GM19193 (cell line): ENCODE data around the gene DDX52.

Experiments
- POLR2A ChIP-seq: IDR thresholded peaks from 4 replicates; pipeline ENCODE4 v1.6.1; 2011; ENCODE audit not compliant: insufficient read depth, insufficient read length; ENCODE audit errors: extremely low read depth

Gene DDX52

DNA sequence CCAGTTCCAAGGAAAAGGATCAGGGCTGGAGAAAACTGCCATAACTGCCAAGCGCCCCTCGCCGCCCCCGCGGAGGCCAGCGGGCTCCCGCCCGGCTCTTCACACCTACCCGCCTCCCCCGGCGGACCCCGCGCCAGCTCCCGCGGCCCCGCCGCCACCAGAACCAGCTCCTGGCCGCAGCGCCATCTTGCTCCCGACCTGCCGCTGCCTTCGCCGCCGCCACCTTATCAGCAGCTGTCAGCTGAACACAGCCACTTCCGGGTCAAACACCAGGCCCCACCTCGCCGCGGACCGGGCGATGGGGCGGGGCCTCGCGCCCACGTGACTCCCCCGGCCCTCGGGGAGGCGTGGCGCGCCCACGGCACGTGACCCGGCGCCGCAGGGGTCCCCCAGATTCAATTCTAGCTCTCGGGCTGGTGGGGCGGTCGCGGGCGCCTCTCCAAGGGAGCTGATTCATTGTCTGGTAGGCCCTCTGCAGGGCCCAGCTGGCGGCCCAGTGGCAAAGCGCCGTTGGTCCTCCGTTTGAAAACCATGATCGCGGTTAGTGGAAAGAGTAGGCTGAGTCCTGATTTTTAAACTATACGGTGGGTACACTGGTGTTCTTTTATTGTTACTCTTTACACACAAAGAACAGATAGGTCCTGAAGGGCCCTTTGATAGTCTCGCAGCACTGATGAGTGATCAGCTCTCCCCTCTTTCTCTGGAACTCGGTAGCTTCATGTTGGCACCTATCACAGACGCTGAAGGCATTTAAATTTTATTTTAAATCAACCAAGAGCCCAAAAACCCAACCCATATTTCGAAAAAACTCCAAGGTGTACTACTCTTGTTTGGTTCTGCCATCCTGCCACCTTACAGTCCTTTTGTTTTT, 33.8 kb downstream of the DDX52 start, which contains the start of gene SYNRG:
SYNRG (minus strand) TSS at position 249 of the 871 bp plus-strand sequence; CDS start at position 186, 63 bp downstream.
- peak; percentile 96 for TF ChIP-seq POLR2A

DNA sequence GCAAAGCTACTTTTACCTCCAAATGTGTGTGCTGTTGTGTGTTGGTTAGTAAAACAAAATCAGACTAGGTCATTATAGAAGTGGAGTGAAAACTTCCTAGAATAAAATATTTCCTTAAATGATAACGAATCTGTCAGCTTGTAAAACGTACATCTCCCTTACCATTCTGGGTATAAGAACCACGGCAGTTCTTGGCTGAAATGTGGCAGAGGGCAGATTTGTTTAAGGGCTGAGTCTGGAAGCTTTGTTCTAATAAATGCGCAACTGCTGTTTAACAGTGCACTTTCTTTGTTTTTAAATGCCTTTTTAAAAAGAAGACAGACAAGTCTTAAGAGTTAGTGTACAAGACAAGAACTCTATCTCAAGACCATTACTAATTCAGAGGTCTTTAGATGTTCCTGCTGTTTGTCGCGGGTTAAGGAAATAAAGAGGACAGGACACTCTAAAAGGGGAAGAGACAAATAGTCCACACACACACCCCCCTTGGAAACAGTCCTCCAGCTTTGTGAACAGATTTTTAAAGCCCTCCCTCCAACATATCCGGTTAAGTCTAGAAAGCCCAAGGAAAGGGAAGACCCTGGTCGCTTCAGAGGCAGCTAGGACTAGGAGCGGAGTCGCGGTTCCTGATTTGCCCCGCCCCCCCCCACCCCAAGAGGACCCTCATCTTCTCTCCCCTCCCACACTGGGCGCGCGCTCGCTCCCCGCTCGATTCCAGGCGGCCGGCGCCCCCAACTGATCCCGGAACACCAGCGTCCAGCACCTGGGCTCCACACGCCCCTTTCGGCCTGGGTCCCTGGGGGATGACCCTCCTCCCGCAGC, 34.7 kb downstream of the DDX52 start:
- no peak for TF ChIP-seq POLR2A

DNA sequence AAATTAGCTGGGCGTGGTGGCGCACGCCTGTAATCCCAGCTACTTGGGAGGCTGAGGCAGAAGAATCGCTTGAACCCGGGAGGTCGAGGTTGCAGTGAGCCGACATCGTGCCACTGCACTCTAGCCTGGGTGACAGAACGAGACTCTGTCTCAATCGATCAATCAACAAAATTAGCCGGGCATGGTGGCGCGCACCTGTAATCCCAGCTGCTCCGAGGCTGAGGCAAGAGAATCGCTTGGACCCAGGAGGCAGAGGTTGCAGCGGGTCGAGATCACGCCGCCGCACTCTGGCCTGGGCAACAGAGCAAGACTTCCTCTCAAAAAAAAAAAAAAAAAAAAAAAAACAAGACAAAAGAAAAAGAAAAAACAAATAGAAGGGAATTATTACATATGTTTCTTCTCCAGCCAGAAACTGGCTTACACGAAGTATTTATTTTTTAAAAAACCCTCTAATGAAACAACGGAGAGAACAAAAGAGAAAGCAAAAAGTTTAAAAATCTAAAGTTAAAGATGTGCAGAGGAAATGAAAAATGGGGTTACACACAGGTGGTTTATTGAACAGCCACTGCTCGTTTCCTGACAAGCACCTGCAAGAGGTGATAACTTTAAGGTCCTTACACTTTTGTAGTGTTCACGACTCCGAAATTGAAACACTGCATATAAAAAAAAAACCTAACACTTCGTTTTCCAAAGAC, 35.5 kb downstream of the DDX52 start:
- no peak for TF ChIP-seq POLR2A

DNA sequence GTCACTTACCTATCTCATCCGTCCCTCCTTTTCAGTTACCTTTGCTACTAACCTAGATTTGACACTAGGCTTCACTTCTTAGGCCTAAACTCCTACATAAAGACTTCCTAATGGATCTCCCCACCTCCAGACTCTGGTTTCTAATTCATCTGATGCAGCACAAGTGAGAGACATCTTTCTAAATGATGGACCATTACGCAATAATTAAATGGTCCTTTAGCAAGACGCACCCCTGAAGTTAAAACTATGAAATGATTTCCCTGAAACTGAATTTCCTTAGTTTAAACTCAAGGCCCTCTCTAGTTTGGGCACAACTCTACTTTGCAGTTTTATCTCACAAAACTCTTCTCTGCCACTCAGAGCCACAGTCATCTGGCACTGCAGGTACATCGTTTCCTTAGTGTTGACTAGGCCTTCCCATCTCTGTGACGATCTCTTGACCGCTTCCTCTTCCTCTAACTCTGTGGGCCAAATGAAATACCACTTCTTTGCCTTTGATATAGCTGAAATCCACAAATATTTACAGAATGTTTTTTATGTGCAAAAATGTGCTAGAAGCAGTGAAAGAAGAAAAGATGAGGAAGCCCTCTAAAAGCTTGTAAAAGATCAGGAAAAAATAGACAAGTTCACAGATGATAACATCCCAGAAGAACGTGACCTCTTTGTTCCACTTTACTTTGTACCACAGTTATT, 37.3 kb downstream of the DDX52 start:
- TF ChIP-seq POLR2A: no peak

DNA sequence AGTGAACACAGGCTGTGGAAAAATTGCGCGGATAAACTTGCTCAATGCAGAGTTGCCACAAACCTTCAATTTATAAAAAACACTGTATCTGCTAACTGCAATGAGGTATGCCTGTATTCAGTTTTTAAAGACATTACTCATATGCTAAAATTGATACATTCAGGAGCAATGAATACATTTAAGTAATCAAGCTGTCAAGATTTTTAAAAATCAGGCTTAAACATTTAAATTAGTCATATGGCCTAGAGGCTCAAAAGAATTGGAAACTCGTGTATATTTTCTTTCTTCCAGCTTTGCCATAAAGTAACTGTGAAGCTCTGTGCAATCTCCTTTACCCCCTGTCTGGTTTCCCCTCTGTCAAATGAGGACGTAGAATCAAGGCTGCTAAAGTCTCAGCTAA, 38.2 kb downstream of the DDX52 start:
- TF ChIP-seq POLR2A: no peak

DNA sequence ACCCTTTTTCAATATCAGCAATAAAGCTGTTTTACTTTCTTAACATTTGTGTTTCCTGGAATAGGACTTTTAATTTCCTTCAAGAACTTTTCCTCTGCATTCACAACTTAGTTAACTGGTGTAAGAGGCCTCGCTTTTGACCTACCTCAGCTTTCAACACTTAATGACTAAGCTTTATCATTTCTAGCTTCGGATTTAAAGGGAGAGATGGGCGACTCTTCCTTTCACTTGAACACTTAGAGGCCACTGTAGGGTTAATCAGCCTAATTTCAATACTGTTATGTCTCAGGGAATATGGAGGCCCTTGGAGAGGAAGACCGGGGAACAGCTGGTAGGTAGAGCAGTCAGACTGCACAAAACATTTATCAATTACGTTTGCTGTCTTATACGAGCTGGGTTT, 38.7 kb downstream of the DDX52 start:
- TF ChIP-seq POLR2A: no peak

DNA sequence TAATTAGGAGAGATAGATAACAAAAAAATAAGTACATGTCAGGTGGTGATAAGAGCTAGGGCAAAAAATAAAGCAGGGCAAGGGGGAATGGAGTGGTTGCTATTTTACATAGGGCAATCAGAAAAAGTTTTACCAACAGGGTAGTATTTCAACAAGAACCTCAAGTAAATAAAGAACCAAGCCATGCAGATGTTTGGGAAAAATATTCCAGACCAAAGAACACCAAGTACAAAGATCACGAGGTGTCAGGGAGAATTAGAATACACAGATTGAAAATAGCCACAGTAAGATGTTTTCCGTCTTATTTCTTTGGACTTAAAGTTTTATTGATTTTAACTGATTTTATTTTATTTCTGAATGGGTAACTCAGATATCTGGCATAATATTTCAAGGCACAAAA, 45.1 kb downstream of the DDX52 start:
- TF ChIP-seq POLR2A: no peak

DNA sequence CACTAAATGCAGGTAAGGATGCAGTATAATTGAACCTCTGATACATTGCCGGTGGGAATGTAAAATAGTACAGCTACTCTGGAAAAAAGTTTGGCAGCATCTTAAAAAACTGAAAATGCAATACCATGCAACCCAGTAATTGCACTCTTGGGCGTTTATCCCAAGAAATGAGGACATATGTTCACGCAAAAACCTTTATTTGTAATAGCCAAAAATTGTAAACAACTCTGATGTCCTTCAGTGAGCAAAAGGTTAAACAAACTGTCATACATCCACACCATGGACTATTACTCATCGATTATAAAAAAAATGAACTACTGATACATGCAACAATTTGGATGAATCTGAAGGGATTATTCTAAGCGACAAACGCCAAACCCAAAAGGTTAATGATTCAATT, 51.0 kb downstream of the DDX52 start:
- no peak for TF ChIP-seq POLR2A

DNA sequence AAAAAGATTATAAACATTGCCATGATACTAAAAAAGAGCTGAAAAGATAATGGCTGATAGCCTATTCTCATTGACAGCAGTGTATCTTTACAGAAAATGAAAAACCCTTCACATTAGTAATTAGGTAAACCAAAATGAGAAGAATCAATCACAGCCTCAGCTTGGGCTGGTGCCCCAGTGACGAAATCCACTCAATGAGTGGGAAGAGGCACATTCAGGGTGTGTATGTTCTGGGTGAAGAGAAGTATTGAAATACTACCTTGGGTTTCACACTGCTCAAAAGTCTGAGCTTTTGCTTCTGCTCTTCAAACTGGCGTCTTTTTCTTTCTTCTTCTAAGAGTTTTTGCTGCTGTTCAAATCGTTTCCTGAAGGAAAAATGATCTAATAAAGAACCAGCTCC, 58.2 kb downstream of the DDX52 start:
- TF ChIP-seq POLR2A: no peak

DNA sequence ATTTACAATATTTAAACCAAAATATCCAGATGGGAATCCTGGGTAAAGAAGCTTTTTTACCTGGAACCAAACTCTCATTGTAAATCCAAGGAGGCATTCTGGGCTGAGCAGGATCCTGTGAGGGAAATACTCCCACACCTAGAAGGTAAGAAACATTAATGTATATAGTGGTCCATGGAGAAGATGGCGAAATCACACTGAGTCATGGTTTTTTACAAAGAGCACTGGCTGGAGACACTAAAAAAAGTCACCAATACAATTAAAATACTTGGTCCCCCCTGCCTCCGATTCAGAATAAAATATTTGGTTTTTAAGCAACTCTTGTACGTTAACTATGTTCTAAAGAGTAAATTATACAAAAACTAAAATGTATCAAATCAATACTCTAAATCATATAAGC, 67.0 kb downstream of the DDX52 start:
- no peak for TF ChIP-seq POLR2A

DNA sequence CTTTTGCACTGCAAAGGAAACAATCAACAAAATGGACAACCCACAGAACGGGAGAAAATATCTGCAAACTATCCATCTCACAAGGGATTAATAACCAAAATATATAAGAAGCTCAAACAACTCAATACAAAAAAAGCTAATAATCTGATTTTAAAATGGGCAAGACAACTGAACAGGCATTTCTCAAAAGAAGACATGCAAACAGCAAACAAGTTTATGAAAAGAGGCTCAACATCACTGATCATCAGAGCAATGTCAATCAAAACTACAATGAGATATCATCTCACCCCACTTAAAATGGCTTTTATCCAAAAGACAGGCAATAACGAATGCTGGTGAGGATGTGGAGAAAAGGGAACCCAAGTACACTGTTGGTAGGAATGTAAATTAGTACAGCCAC, 68.8 kb downstream of the DDX52 start:
- TF ChIP-seq POLR2A: no peak

DNA sequence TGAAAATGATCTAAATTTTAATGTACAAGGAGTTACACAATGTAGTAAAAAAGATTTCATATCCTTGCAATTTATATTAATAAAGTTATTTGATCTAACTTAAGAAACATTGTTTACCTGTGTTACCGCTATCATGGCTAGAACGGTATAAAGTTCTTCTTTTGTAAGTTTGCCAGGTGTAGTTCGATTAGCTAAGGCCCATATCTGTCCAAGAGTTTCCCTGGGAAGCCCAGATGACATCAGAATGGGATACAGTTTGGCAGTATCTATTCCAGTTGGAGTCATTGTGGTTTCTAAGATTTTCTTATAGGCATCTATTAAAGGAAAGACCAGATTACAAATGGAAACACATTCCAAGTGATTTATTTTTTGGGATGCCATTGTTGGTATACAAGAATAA, 71.6 kb downstream of the DDX52 start:
- TF ChIP-seq POLR2A: no peak

DNA sequence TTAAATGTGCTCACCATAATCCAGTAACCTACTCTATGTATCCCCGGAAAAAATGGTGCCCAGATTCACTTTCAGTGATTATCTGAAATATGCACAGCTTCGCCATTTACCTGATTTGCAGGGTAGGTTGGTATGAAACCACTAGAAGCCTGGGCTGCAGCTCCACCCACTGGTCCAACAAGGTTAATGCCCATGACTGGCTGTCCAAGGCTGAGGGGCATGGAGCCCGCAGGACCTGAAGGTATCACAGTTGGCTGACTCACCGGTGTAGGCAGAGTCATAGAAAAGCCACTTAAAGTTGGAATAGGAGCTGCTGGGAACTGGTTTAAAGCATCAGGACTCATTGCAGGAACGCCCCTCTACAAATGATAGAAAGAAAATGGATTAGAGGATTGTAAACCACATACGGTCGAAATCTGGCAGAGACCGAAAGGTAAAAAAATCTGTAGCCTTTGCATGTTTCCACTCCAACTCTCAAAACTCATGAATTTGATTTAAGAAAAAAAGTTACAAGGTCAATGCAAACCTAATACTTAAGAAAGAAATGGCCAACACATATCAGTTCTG, 72.6 kb downstream of the DDX52 start:
- no peak for TF ChIP-seq POLR2A

DNA sequence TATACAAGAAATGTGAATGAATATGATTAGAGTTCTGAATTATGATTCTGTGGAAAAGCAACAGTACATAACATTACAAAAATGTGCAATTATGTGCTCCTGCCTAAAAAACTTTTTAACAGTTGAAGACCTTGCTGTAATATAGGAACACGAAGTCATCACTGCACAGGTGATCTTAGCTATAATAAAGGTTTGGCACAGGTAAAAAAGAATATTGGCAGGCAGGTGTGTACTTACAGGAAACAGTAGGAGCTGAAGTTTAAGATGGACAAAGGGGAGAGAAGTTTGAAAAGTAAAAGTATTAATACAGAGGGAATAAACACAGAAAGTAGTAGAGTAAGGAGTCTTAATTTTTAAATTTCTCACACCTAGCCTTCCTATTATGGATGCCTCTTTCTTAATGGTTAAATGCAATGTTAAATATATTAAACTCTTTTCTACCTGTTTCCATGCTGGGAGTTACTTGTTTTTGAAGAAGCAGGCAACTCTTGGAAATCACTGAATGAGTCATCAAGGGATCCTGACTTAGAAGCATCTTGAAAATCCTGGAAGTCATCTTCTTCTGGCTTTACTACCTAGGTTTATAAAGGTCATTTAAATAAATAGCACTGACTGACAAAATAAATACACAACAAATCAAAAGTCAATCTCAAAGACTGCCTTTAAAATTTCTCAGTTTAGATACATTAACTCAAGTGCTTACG, 74.7 kb downstream of the DDX52 start:
- TF ChIP-seq POLR2A: no peak
